Endothelial cell of umbilical vein (primary cell): Measurements from ENCODE around the gene FAM20B. TPM values are rescaled to one million over a fixed set of nuclear protein-coding genes. Genes with fewer than 3 reads are reported as not detected.

ENCODE experiments used
- BruUV-seq: library from RNA; stranded (reverse); fragments of 400-500 nt; replicated peaks from 2 replicates; lab custom pipeline; 2021; lab: Mats Ljungman, UMichigan
- CTCF ChIA-PET: fragments of 300-600, 350-600 bp; sonication (Branson Sonifier 250); formaldehyde crosslinking; loops from one replicate; lab custom pipeline; 2021; ENCODE audit warnings: antibody characterized with exemption, inconsistent platforms; lab: Charles Lee
- POLR2A ChIA-PET: fragments of 300-600, 350-600 bp; sonication (Branson Sonifier 250); formaldehyde crosslinking; loops from one replicate; lab custom pipeline; 2021; ENCODE audit warnings: antibody characterized with exemption, inconsistent platforms; lab: Charles Lee
- DNase-seq: peaks from one replicate; pipeline ENCODE4 v3.0.0-alpha.2; 2011; ENCODE audit warnings: low read depth, low spot score
- FAIRE-seq: peaks from 2 replicates; lab custom pipeline; 2011; peaks lifted over from hg19 to GRCh38; lab: Jason Lieb, UNC
- H2AFZ ChIP-seq: 2 replicates; pipeline ENCODE4 v1.6.0; 2012; ENCODE audit warnings: low read depth, low read length, control low read depth, inconsistent platforms
- H3K27ac ChIP-seq: 2 replicates; pipeline ENCODE4 v1.5.1; 2011; ENCODE audit warnings: low read depth, mild to moderate bottlenecking, control low read depth, low read length, moderate library complexity; ENCODE audit not compliant: insufficient read depth
- H3K27me3 ChIP-seq, 2 experiments: 2 replicates each; pipeline versions ENCODE4 v1.6.0 to v1.6.1; 2011; ENCODE audit warnings: low read length in 2 of 2, mixed read lengths in 1 of 2; ENCODE audit not compliant: control insufficient read depth in 2 of 2, insufficient read depth in 2 of 2
- H3K36me3 ChIP-seq, 2 experiments: 2 replicates in 1 of 2; 3 replicates in 1 of 2; pipeline ENCODE4 v1.5.1; 2011; ENCODE audit warnings: low read length in 2 of 2, mild to moderate bottlenecking in 1 of 2, moderate library complexity in 1 of 2; ENCODE audit not compliant: control insufficient read depth in 2 of 2, insufficient read depth in 2 of 2; ENCODE audit errors: extremely low read depth in 1 of 2
- H3K4me1 ChIP-seq: 3 replicates; pipeline ENCODE4 v1.5.1; 2011; ENCODE audit warnings: mild to moderate bottlenecking, low read length; ENCODE audit not compliant: control insufficient read depth, insufficient read depth; ENCODE audit errors: extremely low read depth
- H3K4me2 ChIP-seq: 2 replicates; pipeline ENCODE4 v1.6.1; 2011; ENCODE audit warnings: low read length, control low read depth, mixed read lengths; ENCODE audit not compliant: insufficient read depth
- H3K4me3 ChIP-seq, 3 experiments: fragments of 200-600 bp in 1 of 3; sonication (generic), shearing (Covaris generic) in 1 of 3; replicated peaks in 1 of 3; 2 replicates each; pipeline ENCODE4 v1.5.1; 2011 to 2016; ENCODE audit warnings: control low read depth in 3 of 3, low read length in 3 of 3, mild to moderate bottlenecking in 2 of 3, inconsistent platforms in 1 of 3, low read depth in 1 of 3, moderate library complexity in 1 of 3; ENCODE audit not compliant: insufficient read depth in 1 of 3
- H3K79me2 ChIP-seq: 2 replicates; pipeline ENCODE4 v1.6.0; 2012; ENCODE audit warnings: low read length, inconsistent platforms; ENCODE audit not compliant: control insufficient read depth, insufficient read depth
- H3K9ac ChIP-seq: replicated peaks from 2 replicates; pipeline ENCODE3; 2011; ENCODE audit warnings: low read length, control low read depth; ENCODE audit not compliant: insufficient read depth; ENCODE audit errors: extremely low read depth
- H3K9me1 ChIP-seq: replicated peaks from 3 replicates; pipeline ENCODE4 v1.6.0; 2011; ENCODE audit warnings: mild to moderate bottlenecking, low read length; ENCODE audit not compliant: control insufficient read depth, insufficient read depth; ENCODE audit errors: extremely low read depth
- H3K9me3 ChIP-seq: replicated peaks from 2 replicates; pipeline ENCODE4 v1.5.1; 2012; ENCODE audit warnings: low read length, inconsistent platforms; ENCODE audit not compliant: control insufficient read depth, insufficient read depth
- H4K20me1 ChIP-seq: replicated peaks from 2 replicates; pipeline ENCODE3; 2011; ENCODE audit warnings: mild to moderate bottlenecking, low read length; ENCODE audit not compliant: control insufficient read depth, insufficient read depth; ENCODE audit errors: extremely low read depth
- EZH2 ChIP-seq: IDR thresholded peaks from 2 replicates; pipeline ENCODE4 v1.6.1; 2012; ENCODE audit warnings: borderline replicate concordance, low read depth, mild to moderate bottlenecking, moderate library complexity, low read length, inconsistent platforms; ENCODE audit not compliant: severe bottlenecking
- FOS ChIP-seq: IDR thresholded peaks from 2 replicates; pipeline ENCODE4 v1.6.1; 2011; ENCODE audit warnings: mild to moderate bottlenecking, low read length, moderate library complexity, borderline replicate concordance; ENCODE audit not compliant: insufficient read depth
- GATA2 ChIP-seq: IDR thresholded peaks from 2 replicates; pipeline ENCODE4 v1.7.0; 2011; ENCODE audit warnings: low read depth, mild to moderate bottlenecking, moderate library complexity, mixed read lengths, low read length; ENCODE audit not compliant: insufficient read length, insufficient read depth
- JUN ChIP-seq: IDR thresholded peaks from 2 replicates; pipeline ENCODE4 v1.6.1; 2011; ENCODE audit warnings: borderline replicate concordance, low read depth; ENCODE audit not compliant: insufficient read length, insufficient read depth
- MYC ChIP-seq: IDR thresholded peaks from one replicate; pipeline ENCODE4 v1.6.1; 2011; ENCODE audit warnings: mild to moderate bottlenecking, low read depth, low read length
- POLR2A ChIP-seq: IDR thresholded peaks from 2 replicates; pipeline ENCODE4 v1.6.1; 2012; ENCODE audit warnings: low read depth, mild to moderate bottlenecking, control low read depth, low read length
- POLR2AphosphoS5 ChIP-seq: IDR thresholded peaks from 2 replicates; pipeline ENCODE4 v1.6.1; 2012; ENCODE audit warnings: low read depth, mild to moderate bottlenecking, control low read depth, low read length, moderate library complexity; ENCODE audit not compliant: insufficient read depth
- dilution Hi-C: fragments of 300-500 bp; cut with MboI; formaldehyde crosslinking; loops from one replicate; pipeline ENCODE4 v1.15.0; 2019; ENCODE audit warnings: low sequenced_read_pairs; ENCODE audit not compliant: extremely low pct_ligation_motif_present
- intact Hi-C: fragments of 100-400 bp; cut with micrococcal nuclease; formaldehyde crosslinking; loops from one replicate; pipeline ENCODE4 v1.10.0; 2022
- polyA plus RNA-seq, 4 experiments: library from polyadenylated mRNA; depleted of rRNA in 3 of 4; stranded (reverse) in 3 of 4; unstranded in 1 of 4; fragments of >200 nt; gene quantifications; 2 replicates each; pipeline versions ENCODE4 v1.2.1 to v1.2.3, GENCODE V29; 2011 to 2012; ENCODE audit warnings: missing spikeins in 1 of 4
- total RNA-seq: library from RNA; stranded (reverse); gene quantifications from 2 replicates; pipeline ENCODE4 v1.2.3, GENCODE V29; 2021
- TF ChIP-seq, protein P1 (sequence below): IDR thresholded peaks from 2 replicates; pipeline ENCODE4 v1.6.1; 2011; ENCODE audit not compliant: insufficient read depth, insufficient read length
- TF ChIP-seq, protein P2 (sequence below), 2 donors: IDR thresholded peaks; 1 replicate in 1 of 2; 2 replicates in 1 of 2; pipeline ENCODE4 v1.5.1; 2011; ENCODE audit warnings: low read length in 2 of 2, mild to moderate bottlenecking in 2 of 2, moderate library complexity in 2 of 2, control low read depth in 1 of 2, inconsistent platforms in 1 of 2, low read depth in 1 of 2; ENCODE audit not compliant: insufficient read depth in 1 of 2; ENCODE audit errors: extremely low read depth in 1 of 2

The FAM20B gene
- total and polyA plus RNA-seq, 2 donors (not counting 3 experiments of a cell fraction or from before 2014, with no cell fraction given) = 10.0 to 35.1 TPM

DNA sequence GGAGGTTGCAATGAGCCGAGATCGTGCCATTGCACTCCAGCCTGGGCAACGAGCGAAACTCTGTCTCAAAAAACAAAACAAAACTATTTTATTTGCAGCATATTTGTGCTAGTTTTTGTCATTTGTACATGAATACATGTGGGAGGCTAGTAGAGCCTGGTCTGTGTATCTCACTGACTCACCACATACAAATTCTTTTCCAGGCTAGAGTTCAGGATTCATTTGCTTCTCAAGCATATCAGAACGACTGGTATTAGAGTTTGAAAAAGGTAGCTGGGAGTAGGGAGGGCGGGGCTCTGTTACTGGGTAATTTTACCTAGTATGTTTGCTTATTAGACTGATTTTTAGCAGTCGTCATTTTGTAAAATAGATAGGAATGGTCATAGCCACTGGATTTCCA, 51.7 kb downstream of the FAM20B start:
- Histone ChIP-seq H2AFZ (no peak overlapping the region), H3K4me2 (no peak overlapping the region), H4K20me1 (no peaks in the 10 kb centered on the region), H3K9ac (no peak overlapping the region), H3K27ac (no peak overlapping the region), H3K4me1 (peaks cover 8% of the 10 kb centered on the region), H3K4me3 (no peak overlapping the region), H3K36me3 (no peaks in the 10 kb centered on the region), H3K9me1 (no peaks in the 10 kb centered on the region), H3K27me3 (no peaks in the 10 kb centered on the region), H3K9me3 (no peaks in the 10 kb centered on the region), H3K79me2 (no peaks in the 10 kb centered on the region)
- FAIRE-seq = no peak
- intact Hi-C loops = loop anchor here (10.0 kb wide), 1 partner anchor 627 kb away; no protein-coding TSS in a partner anchor
- ChIA-PET CTCF (interaction anchor here (1.0 kb wide), 1 partner anchor 293 kb away, joined by 3 read pairs; no protein-coding TSS in a partner anchor), POLR2A (no interaction called here)
- TF ChIP-seq FOS (no peak), MYC (no peak), JUN (no peak), POLR2AphosphoS5 (no peak), GATA2 (no peak), POLR2A (no peak), EZH2 (no peak)
- TF ChIP-seq, protein P1, sequence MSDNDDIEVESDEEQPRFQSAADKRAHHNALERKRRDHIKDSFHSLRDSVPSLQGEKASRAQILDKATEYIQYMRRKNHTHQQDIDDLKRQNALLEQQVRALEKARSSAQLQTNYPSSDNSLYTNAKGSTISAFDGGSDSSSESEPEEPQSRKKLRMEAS = no peak
- TF ChIP-seq, protein P2, sequence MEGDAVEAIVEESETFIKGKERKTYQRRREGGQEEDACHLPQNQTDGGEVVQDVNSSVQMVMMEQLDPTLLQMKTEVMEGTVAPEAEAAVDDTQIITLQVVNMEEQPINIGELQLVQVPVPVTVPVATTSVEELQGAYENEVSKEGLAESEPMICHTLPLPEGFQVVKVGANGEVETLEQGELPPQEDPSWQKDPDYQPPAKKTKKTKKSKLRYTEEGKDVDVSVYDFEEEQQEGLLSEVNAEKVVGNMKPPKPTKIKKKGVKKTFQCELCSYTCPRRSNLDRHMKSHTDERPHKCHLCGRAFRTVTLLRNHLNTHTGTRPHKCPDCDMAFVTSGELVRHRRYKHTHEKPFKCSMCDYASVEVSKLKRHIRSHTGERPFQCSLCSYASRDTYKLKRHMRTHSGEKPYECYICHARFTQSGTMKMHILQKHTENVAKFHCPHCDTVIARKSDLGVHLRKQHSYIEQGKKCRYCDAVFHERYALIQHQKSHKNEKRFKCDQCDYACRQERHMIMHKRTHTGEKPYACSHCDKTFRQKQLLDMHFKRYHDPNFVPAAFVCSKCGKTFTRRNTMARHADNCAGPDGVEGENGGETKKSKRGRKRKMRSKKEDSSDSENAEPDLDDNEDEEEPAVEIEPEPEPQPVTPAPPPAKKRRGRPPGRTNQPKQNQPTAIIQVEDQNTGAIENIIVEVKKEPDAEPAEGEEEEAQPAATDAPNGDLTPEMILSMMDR (IDR thresholded peaks at IDR 0.05; ENCODE audit: extremely low read depth in 1 of 2, insufficient read depth in 1 of 2, low read depth in 1 of 2, low read length in 2 of 2) = no peak
- BruUV-seq = no TSS peak
- no peak for DNase-seq
- dilution Hi-C loops = no loop called here
